HuH-7 (cell line): ENCODE data around the gene AIFM2.
A peak's percentile ranks its signal among the peaks of the same experiment; 100 is the strongest.

Experiments
- DNase-seq: peaks from one replicate; pipeline ENCODE4 v3.0.0; 2011; ENCODE audit warnings: low spot score

The AIFM2 gene

DNA sequence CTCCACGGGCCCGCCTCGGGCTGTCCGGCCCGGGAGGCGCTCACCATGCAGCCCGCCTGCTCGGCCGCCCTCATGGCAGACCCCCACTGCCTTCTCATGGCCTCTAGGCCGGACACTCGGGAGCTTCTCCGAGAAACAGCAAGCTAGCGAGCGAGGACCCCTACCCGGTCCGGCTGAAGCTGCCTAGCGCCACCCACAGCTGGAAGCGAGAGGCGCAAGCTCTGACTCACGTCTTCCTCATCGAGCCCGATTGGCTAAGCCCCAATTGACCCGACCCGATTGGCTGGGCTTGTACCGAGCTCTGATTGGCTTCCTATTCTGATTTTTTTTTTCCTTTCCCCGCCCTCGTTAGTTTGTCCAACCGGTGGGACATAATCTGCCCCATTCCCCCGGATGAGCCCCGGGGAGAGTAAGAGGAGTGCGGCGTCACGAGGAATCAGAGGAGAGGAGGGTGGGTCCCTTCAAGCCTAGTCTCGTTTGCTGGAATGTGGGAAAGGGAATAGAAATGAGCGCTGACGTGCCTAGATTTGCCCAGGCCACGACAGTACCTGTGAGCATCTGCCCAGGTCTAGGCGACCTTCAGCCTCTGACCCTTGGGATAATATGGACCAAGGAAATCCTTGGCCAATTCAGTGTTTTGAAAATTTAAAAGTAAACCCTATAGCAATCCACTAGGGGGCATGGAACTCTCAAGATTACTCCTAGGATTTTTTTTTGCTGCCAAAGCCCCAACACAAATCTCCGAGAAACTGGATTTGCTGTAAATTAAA is 14.0 kb upstream of the AIFM2 start, which contains the start of gene TYSND1:
TSS of gene TYSND1 (minus strand) at position 212 of the 770 bp plus-strand sequence. CDS start at position 98, 114 bp downstream.
- peak; percentile 98 for DNase-seq

DNA sequence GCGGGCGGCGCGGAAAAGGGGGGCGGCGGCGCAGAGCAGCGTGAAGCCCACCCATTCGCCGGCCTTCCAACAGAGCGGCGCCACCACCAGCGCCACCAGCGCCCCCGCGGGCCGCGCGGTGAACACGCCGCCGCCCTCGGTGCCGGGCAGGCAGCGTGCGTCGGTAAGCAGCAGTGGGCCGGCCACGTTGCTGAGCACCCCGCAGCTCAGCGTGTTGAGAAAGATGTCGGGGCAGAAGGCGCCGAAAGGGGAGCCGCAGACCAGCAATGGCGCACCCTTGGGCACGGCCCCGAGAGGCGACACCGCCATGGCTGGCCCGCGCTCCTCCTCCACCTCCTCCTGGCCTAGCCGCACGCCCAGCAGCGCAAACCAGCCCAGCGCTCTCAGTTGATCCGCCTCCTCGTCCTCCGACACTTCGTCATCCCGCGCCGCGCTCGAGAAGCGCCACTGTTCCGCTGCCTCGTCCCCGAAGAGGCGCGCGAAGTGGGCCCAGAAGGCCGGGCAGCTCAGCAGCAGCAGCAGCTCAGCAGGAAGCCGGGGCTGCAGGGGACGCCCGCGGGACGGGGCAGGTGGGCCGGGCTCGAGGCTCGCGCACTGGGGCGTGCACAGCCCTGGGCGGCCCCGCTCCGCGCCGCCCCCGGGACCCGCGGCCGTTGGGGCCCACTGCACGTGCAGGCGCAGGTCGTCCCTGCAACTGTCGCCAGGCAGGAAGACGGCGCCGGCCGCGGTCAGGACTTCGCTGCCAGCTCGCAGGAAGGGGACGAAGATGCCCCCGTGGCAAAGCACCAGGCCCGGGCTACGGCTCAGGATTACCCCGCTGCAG is 13.3 kb upstream of the AIFM2 start:
- DNase-seq = peak; percentile 44

DNA sequence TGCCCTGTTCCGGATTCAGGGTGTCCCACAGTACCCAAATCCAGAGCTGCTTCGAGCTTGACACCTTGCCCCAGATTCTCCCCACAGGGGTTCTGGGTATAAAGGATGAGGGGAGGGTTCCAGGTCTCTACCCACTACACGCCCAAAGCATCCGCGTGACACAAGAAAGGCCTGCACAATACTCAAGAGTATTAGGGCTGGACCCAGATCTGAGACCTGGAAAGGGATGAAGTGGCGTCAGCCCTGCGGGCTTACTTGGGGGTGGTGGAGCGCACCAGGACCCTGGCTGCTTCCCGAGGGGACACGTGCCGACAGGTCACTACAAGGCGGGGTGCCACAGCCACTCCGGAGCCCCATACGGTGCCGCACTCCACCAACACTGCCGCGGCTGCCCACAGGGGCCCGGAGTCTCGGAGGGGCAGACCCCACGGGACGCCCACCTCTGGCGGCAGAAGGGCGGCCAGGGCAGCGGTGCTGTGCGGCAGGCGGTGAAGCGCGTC is 12.6 kb upstream of the AIFM2 start:
- DNase-seq = no peak

DNA sequence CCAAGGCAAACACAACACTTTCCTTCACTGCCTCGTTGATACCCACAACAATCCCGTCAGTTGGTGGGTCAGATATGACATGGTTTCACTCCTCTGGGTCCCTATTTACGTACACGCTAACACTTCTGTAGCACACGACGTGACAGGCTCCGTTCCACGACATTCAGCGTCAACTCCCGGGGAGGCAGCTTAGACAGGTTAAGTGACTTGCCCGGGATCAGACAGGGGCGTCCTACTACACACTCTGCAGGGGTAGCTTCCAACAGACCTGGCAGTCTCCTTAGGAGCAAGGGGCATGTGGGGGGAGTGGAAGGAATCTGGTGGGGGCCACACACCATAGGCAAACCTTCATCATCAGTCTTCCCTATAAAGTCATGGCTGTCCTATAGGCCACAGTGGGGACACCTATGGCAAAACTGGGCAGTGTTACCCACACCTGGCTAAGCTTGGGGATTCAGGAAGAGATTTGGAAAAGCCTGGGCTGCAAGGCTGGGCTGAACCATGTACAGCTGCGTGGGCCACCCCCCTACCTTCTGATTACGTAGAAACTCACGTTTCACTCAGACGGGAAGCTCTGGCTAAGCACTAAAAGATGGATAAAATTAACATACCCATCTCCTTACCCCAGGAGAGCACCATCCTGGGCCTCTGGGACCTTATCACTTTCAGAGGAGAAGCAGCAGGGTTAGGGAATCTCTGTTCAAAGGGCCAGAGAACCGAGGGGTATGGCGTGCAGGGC is 11.9 kb upstream of the AIFM2 start:
- DNase-seq = no peak

DNA sequence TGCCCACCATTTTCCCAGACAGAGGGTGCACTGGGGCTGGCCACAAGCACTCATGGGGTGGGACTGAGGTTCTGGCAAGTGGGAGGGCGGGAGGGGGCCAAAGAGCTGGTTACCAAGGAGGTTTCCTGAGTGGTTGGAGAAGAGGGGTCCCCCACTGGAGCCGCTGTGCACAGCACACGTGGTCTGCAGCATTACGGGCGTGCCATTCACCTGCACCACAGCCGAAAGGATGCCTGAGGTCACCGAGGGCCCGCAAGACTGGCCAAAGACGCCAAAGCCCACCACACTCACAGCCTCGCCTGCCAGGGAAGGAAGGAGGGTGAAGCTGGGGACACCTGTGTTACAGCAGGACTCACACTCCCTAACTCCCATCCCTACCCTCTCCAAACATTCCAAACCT is 9.9 kb upstream of the AIFM2 start:
- DNase-seq = no peak

DNA sequence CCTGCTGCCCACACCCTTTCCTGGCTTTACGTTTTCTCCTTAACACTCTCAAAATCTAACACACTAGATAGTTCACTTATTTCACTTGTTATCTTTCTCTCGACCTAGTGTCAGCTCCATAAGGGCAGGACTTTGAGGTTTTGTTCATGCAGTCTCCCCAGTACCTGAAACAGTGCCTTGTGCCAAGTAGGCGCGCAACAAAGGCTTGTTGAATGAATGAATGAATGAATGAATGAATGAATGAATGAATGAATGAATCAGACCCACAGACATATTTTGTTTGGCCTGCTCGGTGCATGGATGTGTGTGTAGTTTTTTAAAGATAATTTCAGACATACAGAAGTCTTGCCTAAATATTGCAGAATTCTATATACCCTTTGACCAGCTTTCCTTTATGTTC is 7.7 kb upstream of the AIFM2 start:
- no peak for DNase-seq

DNA sequence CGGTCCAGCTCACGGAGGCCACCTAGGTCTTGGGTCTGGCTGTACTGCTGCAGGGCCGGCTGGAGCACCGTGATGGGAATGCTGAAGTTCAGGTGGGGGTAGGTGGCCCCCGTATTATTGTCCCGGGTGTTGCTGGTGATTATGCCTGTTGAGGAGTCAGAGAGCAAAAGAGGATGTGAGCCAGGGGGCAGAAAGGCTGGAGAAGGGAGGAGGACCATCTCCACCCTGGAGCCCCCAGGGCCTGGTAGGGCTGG is 7.3 kb upstream of the AIFM2 start:
- no peak for DNase-seq

DNA sequence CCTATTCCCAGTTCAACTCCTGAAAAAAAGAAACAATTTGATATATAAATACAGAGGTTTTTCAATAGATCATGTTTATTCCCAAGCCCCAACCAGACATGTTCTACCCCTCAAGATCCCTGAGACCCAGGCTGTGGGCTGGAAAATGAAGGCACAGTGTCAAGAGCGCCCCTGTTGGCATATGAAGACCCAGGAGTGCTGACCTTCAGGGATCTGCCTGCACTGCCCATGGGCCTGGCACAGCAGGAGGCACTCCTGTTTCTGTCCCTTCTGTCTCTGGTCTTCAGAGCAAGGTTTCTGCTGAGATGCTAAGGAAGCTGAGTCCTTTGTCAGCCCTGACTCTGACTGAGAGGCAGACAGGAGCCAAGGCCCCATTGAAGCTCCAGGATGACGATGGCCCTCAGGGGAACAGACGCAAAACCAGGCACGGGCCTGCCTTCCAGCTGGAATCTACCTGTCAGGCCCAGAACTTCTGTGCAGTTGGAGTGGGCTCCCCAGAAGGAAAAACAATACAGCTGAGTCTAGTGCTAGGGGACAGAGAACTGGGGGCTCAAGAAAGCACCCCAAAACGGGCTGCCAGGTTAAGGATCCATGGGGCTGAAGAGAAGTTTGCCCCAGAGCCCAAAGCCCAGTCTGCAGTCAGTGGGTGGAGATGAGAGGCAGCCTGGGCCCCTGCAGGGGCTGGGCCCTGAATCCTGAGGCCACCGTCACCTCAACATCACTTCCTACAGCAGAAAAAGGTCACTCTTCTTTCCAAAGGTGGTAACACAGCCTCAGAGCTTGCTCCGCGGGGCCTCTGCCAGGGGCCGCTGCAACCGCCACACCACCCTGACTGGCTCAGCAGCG is 6.7 kb upstream of the AIFM2 start:
- no peak for DNase-seq

DNA sequence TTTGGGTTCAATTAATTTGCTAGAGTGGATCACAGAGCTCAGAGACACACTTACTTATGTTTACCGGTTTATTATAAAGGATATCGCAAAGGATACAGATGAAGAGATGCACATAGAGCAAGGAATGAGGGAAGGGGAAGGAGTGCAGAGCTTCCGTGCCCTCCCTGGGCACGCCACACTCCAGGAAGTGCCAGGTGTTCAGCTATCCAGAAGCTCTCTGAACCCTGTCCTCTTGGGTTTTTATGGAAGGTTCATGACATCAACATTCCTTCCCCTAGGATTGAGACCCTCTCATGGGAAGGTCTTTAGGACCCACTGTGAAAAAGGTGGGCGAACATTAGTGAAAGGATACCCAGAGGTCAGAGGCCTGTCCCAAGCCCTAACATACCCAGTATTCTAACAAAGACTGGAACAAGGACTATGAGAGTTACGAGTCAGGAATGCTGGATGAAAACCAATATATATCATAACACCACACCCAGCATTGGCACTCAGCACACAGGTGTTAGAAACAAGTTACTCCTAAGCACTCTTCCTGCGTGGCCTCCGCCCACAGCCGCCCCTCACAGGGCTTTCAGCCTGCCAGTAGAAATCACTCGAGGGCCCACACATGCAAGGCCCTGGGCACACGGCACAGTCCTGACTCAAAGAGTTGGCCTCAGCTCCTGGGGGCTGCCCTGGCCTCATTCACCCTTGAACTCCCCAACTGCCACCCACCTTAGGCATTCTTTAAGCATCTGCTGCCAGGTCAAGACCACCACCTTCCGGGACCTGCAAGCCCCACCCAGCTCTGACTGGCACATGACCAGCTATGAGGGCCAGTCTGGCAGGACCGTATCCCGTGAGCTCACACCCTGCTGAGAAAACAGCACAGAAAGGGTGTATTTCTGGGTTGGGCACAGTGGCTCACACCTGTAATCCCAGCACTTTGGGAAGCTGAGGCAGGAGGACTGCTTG is 5.6 kb upstream of the AIFM2 start:
- no peak for DNase-seq

DNA sequence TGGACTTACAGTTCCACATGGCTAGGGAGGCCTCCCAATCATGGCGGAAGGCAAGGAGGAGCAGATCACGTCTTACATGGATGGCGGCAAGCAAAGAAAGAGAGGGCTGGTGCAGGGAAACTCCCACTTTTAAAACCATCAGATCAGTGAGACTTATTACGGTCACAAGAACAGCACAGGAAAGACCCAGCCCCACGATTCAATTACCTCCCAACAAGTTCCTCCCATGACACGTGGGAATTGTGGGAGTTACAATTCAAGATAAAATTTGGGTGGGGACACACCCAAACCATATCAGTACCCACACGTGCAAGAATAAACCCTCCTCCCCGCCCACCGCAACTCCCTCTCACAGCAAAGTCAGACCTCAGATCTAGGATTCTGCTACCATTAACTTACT is 4.5 kb upstream of the AIFM2 start:
- no peak for DNase-seq

DNA sequence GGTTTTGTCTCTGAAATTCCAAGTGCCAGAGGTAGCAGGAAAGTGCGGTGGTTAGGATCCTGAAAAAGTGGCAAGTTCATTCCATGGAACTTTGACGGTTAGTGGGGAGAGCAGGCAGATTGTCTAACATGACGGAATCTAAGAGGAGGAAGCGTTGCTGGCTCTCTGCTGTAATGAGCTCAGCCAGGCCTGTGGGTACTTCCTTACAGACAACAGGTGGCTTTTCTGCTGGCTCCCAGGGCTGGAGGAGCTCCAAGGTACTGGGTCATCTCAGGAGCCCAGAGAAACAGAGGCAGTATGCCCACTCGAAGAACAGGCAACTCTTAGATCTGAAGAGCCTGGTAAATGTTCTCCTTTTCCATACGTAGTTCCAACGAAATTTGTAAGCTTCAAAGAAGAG is 3.1 kb upstream of the AIFM2 start:
- no peak for DNase-seq

DNA sequence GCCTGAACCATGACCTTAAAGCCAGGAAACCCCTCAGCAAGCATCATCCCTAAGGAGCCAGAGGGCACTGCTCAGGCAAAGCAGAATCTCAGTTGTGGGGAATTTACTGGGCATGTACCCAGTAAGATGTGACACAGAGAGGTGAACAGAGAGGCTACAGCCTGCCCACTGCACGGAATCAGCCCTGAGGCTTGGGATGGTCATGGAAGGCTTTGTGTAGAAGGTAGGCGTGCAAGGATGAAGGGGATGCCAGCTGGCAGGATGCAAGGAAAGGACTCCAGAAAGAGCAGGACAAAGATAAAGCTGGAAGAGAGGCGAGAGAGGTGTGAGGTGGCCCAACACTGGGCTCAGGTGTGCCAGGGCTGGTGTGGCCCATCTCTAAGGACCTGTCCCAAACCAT is 2.4 kb upstream of the AIFM2 start:
- DNase-seq = no peak

DNA sequence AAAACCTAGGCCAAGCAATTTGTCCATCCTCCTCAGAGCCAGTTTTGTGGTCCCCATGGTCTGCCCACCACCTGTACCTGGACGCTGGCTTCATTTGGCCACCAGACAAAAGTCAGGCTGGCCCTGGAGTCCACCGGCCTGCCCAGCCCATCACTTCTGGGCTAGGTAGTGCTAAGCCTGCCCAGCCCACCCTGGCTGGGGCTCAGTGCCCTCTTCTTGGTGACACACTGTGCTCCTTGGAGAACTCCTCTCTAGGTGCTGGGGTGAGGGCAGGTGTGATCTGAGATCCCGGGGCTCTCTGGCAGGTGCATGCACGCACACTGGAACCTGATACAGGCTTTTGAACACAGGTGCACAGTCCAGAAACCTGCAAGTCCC is 1.1 kb downstream of the AIFM2 start:
- DNase-seq = no peak

DNA sequence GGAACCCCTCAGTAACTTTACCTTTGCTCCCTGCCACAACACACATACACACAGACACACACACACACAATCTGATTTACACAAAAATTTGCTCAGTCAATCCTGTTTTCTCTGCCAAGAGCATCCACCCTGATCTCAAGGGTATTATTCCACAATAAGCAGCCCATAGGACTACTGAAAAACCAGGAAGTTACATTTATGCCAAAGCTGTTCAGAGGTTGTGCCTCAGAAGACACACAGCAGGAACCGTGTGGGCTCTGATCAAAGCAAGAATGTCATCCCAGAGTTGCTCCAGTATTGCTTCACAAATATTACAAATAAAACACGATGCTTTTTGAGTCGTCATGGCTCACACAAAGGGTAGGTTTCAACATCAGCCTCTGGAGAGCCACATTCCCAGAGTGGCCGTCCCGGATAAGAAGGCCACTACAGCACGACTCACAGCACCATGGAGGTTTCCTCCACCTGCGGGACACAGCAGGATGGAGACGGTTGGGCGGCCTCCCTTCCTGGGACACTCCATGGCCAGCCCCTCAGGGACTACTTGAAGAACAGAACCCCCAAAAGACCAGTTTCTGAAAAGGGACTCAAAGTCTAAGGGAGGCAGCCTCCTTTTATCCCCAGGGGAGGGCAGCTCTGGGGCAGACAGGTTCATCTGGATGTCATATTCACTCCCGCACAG is 1.6 kb downstream of the AIFM2 start:
- no peak for DNase-seq

DNA sequence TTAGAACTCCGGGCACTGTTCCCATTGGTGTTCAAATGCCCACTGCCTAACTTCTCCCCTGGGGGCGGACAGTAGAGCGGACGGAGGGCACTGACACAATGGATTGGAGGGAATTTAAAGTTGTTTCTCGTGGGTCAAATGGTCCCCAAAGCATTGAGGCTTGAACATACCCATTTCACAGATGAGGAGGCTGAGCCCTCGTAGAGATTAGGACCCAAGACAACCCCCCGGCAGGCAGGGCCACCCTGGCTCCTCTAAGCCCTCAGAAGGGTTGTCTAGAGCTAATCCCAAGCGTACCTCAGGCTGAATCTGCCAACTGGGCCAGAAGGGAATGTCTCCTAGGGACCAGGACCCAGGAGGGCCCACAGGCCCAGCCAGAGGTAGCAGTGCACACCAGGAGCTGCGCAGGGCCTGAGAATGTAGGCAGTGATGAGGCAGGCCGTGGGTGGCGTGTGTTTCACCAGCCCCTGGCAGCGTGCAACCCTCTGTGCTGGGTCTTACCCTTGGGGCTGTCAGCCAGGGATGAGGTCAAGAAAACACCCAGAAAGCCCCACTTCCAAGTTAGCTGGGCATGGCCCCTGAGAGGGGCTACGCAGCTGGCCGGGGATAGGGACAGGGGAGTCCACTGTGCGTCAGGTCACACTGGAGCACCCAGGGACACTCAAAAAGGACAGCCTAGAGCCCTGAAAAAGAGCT is 5.8 kb downstream of the AIFM2 start:
- no peak for DNase-seq

DNA sequence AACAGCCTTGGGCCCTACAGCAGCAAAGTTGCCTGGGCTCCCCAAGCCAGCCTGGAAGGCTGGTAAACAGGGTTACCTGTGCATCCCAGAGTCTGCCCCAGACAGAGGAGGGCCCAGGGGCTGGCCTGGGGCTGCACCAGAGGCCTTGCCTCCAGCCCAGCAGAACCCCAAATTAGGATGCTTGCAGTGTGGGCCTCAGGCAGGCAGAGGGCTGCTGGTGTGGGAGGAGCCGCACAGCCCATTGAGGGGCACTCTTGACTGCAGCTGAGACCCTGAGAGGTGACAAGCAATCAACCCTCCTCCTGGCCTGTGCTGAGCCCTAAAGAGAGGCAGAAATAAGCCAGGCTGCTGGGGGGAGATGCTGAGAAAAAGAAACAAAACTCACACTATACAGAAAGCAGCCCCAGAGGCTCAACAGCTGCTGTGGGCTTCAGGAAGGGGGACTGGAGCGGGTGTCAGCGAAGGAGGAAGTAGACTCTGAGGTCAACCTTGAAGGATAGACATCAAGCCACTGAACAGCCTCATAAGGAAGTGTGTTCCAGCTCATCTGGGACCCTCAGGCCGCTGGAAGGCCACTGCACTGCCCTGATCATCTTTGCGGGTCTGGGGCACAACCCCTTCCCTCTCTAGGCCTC is 6.6 kb downstream of the AIFM2 start:
- DNase-seq = no peak

DNA sequence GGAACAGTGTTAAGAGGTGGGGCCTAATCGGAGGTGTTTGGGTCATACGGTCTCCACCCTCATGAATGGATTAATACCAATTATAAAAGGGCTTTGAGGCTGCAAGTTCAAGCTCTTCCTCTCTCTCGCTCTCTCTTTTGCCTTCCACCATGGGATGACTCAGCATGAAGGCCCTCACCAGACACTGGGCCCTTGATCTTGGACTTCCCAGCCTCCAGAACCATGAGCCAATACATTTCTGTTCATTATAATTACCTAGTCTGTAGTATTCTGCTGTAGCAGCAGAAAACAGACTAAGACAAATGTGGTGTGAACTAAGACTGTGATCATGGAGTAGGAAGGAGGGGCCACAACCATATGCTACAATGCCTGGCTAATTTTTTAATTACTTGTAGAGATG is 7.7 kb downstream of the AIFM2 start:
- no peak for DNase-seq

DNA sequence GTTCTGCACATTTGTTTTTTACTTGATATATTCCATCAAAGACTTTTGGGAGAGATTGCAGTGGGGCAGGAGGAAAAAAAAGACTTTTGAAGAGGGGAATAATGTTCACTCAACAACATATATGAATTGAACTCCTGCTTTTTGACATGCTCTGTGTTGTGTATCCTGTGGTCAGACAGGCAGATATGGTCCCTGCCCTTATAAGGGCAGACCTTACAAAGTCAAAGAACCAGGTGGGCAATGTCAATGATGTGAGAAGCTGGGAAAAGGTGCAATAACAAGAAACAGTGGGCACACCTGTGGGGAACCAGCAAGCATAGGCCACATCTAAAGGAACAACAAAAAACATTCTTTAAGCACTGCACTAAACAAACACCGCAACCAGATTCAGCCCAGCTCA is 8.2 kb downstream of the AIFM2 start:
- no peak for DNase-seq

DNA sequence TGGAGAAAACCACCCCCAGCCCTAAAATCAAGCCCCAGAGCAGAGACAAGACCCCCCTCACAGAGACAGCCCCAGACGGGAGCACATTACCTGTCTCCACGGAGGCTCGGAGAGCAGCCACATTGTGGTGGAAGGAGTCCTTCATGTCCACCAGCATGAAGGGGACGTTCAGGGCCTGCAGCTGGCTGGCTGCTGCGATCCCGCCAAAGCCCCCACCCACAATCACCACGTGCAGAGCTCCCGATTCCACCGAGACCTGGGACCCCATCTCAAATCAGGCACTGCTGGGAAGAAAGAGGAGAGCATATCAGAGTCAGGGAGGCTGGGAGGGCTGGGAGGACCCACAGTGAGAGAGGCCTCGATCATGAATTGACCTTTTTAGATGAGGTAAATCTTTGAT is 8.8 kb downstream of the AIFM2 start:
- no peak for DNase-seq
